CD4-positive, alpha-beta T cell treated with Interleukin-2 at 100 ng/mL for 4 hours (primary cell): Measurements from ENCODE around the gene NAV1.
"Not testable (repeated sequence)": the region's sequence is repeated elsewhere in the genome, so short reads cannot be mapped to it uniquely, and the experiment has no call there.

ENCODE experiments used
- DNase-seq: peaks from one replicate; pipeline ENCODE4 v3.0.0-alpha.2; 2020; ENCODE audit warnings: low spot score

NAV1 gene

GRCh38 chr1:201566529-201566823, 27.5 kb downstream of the NAV1 start:
- DNase-seq = no peak

- DNase-seq = no peak
Measured at GRCh38 chr1:201566933-201567801, 28.2 kb downstream of the NAV1 start.

- no peak for DNase-seq
Measured at GRCh38 chr1:201568265-201568664, 29.3 kb downstream of the NAV1 start.

- no peak for DNase-seq
Measured at GRCh38 chr1:201568859-201569294, 29.9 kb downstream of the NAV1 start.

- DNase-seq = no peak
Measured at GRCh38 chr1:201570181-201570885, 31.4 kb downstream of the NAV1 start.

GRCh38 chr1:201570886-201571624, 32.1 kb downstream of the NAV1 start:
- no peak for DNase-seq

- DNase-seq = no peak
Measured at GRCh38 chr1:201573030-201573429, 34.1 kb downstream of the NAV1 start.

GRCh38 chr1:201573923-201574322, 35.0 kb downstream of the NAV1 start:
- no peak for DNase-seq

GRCh38 chr1:201575912-201576311, 37.0 kb downstream of the NAV1 start:
- DNase-seq = no peak

- DNase-seq = no peak
Measured at GRCh38 chr1:201576914-201577313, 38.0 kb downstream of the NAV1 start.

- no peak for DNase-seq
Measured at GRCh38 chr1:201578008-201578888, 39.3 kb downstream of the NAV1 start.

GRCh38 chr1:201581371-201581770, 42.4 kb downstream of the NAV1 start:
- not testable (repeated sequence) for DNase-seq

- no peak for DNase-seq
Measured at GRCh38 chr1:201582705-201583442, 43.9 kb downstream of the NAV1 start.

- no peak for DNase-seq
Measured at GRCh38 chr1:201583663-201584062, 44.7 kb downstream of the NAV1 start.

- no peak for DNase-seq
Measured at GRCh38 chr1:201584471-201585092, 45.7 kb downstream of the NAV1 start.

GRCh38 chr1:201585093-201585483, 46.2 kb downstream of the NAV1 start:
- no peak for DNase-seq

- DNase-seq = no peak
Measured at GRCh38 chr1:201585901-201586300, 47.0 kb downstream of the NAV1 start.

GRCh38 chr1:201586806-201587205, 47.9 kb downstream of the NAV1 start:
- DNase-seq = no peak

GRCh38 chr1:201587729-201588128, 48.8 kb downstream of the NAV1 start:
- DNase-seq = no peak
